ENCODE results near the gene ZNF423. TPM values are rescaled to one million over a fixed set of nuclear protein-coding genes. Genes with fewer than 3 reads are reported as not detected.

The ZNF423 gene
- total and polyA plus RNA-seq, 2 of the 13 experiments (the other 11 are each of a cell fraction or from before 2014, with no cell fraction given): 0.07 to 0.31 TPM

DNA sequence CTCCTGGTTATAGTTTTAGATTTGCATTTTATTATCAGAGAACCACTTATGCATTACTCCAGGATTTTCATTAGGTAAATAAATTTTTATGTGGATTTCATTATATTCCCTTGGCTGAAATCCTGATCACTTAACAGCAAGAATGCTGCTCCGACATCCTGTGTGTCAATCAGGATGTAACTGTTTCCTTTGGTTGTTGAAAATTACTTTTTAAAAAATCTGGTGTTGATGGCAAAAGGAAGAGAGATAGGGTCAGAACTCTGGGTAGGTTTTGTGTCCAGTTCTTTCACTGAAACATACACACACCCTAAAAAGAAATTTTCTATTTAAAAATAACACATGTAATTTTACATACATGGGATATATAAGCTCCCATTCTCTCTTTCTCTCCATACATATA, 30.9 kb downstream of the ZNF423 start (continued):
- TF ChIP-seq GABPB1 (CRISPR knock-in tag; IDR thresholded peaks at IDR 0.05) (no peak), CCDC6 (CRISPR knock-in tag; IDR thresholded peaks at IDR 0.05) (no peak), KDM5B (CRISPR knock-in tag; IDR thresholded peaks at IDR 0.05; ENCODE audit: borderline replicate concordance) (no peak)

DNA sequence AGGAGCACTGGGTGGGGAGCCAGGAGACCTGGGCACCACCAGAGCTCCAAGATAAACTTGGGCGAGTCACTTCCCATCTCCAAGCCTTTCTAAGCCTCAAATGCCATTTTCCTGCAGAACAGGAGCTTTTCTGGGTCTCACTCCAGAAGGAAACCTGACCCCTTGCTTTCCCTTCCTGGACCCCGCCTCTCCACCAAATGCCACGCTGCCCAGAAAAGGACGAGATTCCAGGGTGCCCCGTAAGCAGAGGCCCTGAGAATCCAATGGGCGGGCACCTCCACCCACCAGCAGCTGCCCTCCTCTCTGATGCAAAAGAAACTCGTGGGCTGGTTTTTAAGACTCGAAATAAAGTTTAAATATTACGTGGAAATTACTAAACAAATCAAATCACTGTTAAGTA, 31.3 kb downstream of the ZNF423 start:
- in situ Hi-C loops (cut with HindIII; ENCODE audit: extremely low pct_ligation_motif_present, low pct_unique_long_range_greater_than_20kb) (no loop called here), intact Hi-C loops (cut with micrococcal nuclease; ENCODE audit: unreplicated experiment) (no loop called here)
- no peaks in the 10 kb centered on the region for H3K79me2 ChIP-seq (ENCODE audit: insufficient read depth, low read length)
- H3K4me1 ChIP-seq (ENCODE audit: insufficient read depth, low read length): no peaks in the 10 kb centered on the region
- ChIA-PET CTCF (ENCODE audit: low intra/inter-chr PET ratio, low total read pairs) (no interaction called here), POLR2A (no interaction called here)
- H3K4me2 ChIP-seq (ENCODE audit: low read depth, low read length): no peak overlapping the region
- H3K27me3 ChIP-seq (ENCODE audit: control insufficient read depth in 1 of 2, insufficient read depth in 2 of 2, low read length in 2 of 2): peaks cover 8 to 62% of the 10 kb centered on the region in 2 experiments; a peak in 4 of 5 replicates
- no peak overlapping the region for H3K4me3 ChIP-seq (replicated peaks in 1 of 3; ENCODE audit: insufficient read depth in 1 of 3, low read depth in 2 of 3, low read length in 3 of 3)
- no peak overlapping the region for H2AFZ ChIP-seq (ENCODE audit: low read length)
- no peaks in the 10 kb centered on the region for H3K9me3 ChIP-seq (ENCODE audit: low read length)
- FAIRE-seq (no peak), ATAC-seq (no peak), DNase-seq (ENCODE audit: low spot score) (no peak)
- H3K36me3 ChIP-seq (replicated peaks in 1 of 2; ENCODE audit: control insufficient read depth in 1 of 2, insufficient read depth in 2 of 2, low read length in 2 of 2): no peaks in the 10 kb centered on the region
- H3K9ac ChIP-seq (ENCODE audit: insufficient read depth, low read depth, low read length): no peak overlapping the region
- no peaks in the 10 kb centered on the region for H4K20me1 ChIP-seq (ENCODE audit: insufficient read depth, low read length)
- H3K27ac ChIP-seq (ENCODE audit: extremely low read length, insufficient read depth, low read length): no peak overlapping the region
- 10% methylated on average over 9 of the region's 9 CpGs for WGBS (ENCODE audit: low lambda C conversion rate)
- no TSS peak for BruUV-seq (replicated peaks)
- TF ChIP-seq ZNF296 (CRISPR knock-in tag; conservative IDR thresholded peaks at IDR 0.05): no peak
- TF ChIP-seq, protein P1, sequence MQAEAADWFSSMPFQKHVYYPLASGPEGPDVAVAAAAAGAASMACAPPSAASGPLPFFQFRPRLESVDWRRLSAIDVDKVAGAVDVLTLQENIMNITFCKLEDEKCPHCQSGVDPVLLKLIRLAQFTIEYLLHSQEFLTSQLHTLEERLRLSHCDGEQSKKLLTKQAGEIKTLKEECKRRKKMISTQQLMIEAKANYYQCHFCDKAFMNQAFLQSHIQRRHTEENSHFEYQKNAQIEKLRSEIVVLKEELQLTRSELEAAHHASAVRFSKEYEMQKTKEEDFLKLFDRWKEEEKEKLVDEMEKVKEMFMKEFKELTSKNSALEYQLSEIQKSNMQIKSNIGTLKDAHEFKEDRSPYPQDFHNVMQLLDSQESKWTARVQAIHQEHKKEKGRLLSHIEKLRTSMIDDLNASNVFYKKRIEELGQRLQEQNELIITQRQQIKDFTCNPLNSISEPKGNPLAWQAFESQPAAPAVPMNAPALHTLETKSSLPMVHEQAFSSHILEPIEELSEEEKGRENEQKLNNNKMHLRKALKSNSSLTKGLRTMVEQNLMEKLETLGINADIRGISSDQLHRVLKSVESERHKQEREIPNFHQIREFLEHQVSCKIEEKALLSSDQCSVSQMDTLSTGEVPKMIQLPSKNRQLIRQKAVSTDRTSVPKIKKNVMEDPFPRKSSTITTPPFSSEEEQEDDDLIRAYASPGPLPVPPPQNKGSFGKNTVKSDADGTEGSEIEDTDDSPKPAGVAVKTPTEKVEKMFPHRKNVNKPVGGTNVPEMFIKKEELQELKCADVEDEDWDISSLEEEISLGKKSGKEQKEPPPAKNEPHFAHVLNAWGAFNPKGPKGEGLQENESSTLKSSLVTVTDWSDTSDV (CRISPR knock-in tag; IDR thresholded peaks at IDR 0.05): no peak
- no peak for TF ChIP-seq NCOA5 (CRISPR knock-in tag; IDR thresholded peaks at IDR 0.05)
- TF ChIP-seq, protein P2, sequence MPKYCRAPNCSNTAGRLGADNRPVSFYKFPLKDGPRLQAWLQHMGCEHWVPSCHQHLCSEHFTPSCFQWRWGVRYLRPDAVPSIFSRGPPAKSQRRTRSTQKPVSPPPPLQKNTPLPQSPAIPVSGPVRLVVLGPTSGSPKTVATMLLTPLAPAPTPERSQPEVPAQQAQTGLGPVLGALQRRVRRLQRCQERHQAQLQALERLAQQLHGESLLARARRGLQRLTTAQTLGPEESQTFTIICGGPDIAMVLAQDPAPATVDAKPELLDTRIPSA (CRISPR knock-in tag; IDR thresholded peaks at IDR 0.05; ENCODE audit: borderline replicate concordance): no peak
- no peak for TF ChIP-seq IKZF1 (IDR thresholded peaks at IDR 0.05)
- no peak for TF ChIP-seq ZNF709 (CRISPR knock-in tag; IDR thresholded peaks at IDR 0.05)
- TF ChIP-seq TMF1 (CRISPR knock-in tag; IDR thresholded peaks at IDR 0.05; ENCODE audit: low read depth): no peak
- no peak for TF ChIP-seq TOE1 (CRISPR knock-in tag; IDR thresholded peaks at IDR 0.05)
- TF ChIP-seq, protein P3, sequence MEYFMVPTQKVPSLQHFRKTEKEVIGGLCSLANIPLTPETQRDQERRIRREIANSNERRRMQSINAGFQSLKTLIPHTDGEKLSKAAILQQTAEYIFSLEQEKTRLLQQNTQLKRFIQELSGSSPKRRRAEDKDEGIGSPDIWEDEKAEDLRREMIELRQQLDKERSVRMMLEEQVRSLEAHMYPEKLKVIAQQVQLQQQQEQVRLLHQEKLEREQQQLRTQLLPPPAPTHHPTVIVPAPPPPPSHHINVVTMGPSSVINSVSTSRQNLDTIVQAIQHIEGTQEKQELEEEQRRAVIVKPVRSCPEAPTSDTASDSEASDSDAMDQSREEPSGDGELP (IDR thresholded peaks at IDR 0.05; ENCODE audit: borderline replicate concordance, low read depth): no peak
- TF ChIP-seq HDAC2 (CRISPR knock-in tag; IDR thresholded peaks at IDR 0.05): no peak
- TF ChIP-seq, protein P4, sequence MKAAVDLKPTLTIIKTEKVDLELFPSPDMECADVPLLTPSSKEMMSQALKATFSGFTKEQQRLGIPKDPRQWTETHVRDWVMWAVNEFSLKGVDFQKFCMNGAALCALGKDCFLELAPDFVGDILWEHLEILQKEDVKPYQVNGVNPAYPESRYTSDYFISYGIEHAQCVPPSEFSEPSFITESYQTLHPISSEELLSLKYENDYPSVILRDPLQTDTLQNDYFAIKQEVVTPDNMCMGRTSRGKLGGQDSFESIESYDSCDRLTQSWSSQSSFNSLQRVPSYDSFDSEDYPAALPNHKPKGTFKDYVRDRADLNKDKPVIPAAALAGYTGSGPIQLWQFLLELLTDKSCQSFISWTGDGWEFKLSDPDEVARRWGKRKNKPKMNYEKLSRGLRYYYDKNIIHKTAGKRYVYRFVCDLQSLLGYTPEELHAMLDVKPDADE (CRISPR knock-in tag; IDR thresholded peaks at IDR 0.05): no peak
- TF ChIP-seq, protein P5, sequence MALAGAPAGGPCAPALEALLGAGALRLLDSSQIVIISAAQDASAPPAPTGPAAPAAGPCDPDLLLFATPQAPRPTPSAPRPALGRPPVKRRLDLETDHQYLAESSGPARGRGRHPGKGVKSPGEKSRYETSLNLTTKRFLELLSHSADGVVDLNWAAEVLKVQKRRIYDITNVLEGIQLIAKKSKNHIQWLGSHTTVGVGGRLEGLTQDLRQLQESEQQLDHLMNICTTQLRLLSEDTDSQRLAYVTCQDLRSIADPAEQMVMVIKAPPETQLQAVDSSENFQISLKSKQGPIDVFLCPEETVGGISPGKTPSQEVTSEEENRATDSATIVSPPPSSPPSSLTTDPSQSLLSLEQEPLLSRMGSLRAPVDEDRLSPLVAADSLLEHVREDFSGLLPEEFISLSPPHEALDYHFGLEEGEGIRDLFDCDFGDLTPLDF (CRISPR knock-in tag; IDR thresholded peaks at IDR 0.05): no peak
- no peak for TF ChIP-seq RORA (CRISPR knock-in tag; IDR thresholded peaks at IDR 0.05)

Measured in HepG2 (cell line).